K562 (cell line): ENCODE data around the gene RPS27. TPM values are rescaled to one million over a fixed set of nuclear protein-coding genes. Genes with fewer than 3 reads are reported as not detected.

Experiments
- ADNP ChIP-seq: fragments of 200-800 bp; sonication (Bioruptor generic); IDR thresholded peaks from 2 replicates; pipeline ENCODE4 v1.6.1; 2016; ENCODE audit warnings: missing genetic modification characterization, missing compliant biosample characterization
- BMI1 ChIP-seq: fragments of 150-350 bp; IDR thresholded peaks from 2 replicates; pipeline ENCODE4 v1.6.1; 2014; ENCODE audit warnings: low read length
- BRF1 ChIP-seq: IDR thresholded peaks from 3 replicates; pipeline ENCODE4 v1.6.1; 2011; ENCODE audit warnings: borderline replicate concordance, mild to moderate bottlenecking; ENCODE audit not compliant: insufficient read length; ENCODE audit errors: extremely low read depth
- CLOCK ChIP-seq: fragments of 250-450 bp; sonication (Bioruptor Pico); IDR thresholded peaks from 2 replicates; pipeline ENCODE4 v1.4.0; 2020; ENCODE audit warnings: mild to moderate bottlenecking, moderate library complexity, borderline replicate concordance
- ELF4 ChIP-seq: fragments of 450-650 bp; formaldehyde crosslinking; IDR thresholded peaks from 2 replicates; pipeline ENCODE4 v1.4.0; 2022; ENCODE audit warnings: missing genetic modification characterization
- ETV1 ChIP-seq: fragments of 450-650 bp; conservative IDR thresholded peaks from 2 replicates; pipeline ENCODE4 v1.6.1; 2016; ENCODE audit warnings: missing genetic modification characterization, control low read depth, low read depth, missing compliant biosample characterization
- FOXK2 ChIP-seq, 2 experiments: fragments of 450-650 bp; IDR thresholded peaks in 1 of 2; conservative IDR thresholded peaks in 1 of 2; 2 replicates each; pipeline ENCODE4 v1.6.1; 2016; ENCODE audit warnings: low read depth in 2 of 2, mild to moderate bottlenecking in 1 of 2
- IFI16 ChIP-seq: fragments of 250-450 bp; sonication (Bioruptor Pico); IDR thresholded peaks from 2 replicates; pipeline ENCODE4 v2.1.2; 2022; ENCODE audit warnings: mild to moderate bottlenecking, inconsistent platforms
- KAT8 ChIP-seq: fragments of 450-650 bp; IDR thresholded peaks from 2 replicates; pipeline ENCODE4 v1.6.1; 2016; ENCODE audit warnings: low read depth, mild to moderate bottlenecking
- MAFG ChIP-seq: fragments of 450-650 bp; conservative IDR thresholded peaks from 2 replicates; pipeline ENCODE4 v1.6.1; 2016; ENCODE audit warnings: missing genetic modification characterization, missing compliant biosample characterization
- NRF1 ChIP-seq, 2 experiments: fragments of 450-650 bp; IDR thresholded peaks in 1 of 2; conservative IDR thresholded peaks in 1 of 2; 2 replicates each; pipeline ENCODE4 v1.6.1; 2014; ENCODE audit warnings: mild to moderate bottlenecking in 2 of 2
- NUFIP1 ChIP-seq: fragments of 450-650 bp; IDR thresholded peaks from 2 replicates; pipeline ENCODE4 v1.6.1; 2018; ENCODE audit not compliant: partially characterized antibody
- OTX1 ChIP-seq: fragments of 450-650 bp; formaldehyde crosslinking; IDR thresholded peaks from 2 replicates; pipeline ENCODE4 v1.4.0; 2022; ENCODE audit warnings: mild to moderate bottlenecking
- SAFB ChIP-seq: fragments of 200-400 bp; formaldehyde crosslinking; IDR thresholded peaks from 2 replicates; pipeline ENCODE4 v1.6.1; 2017; ENCODE audit warnings: low read depth, low read length, borderline replicate concordance
- SNAPC5 ChIP-seq: fragments of 250-450 bp; sonication (Bioruptor Pico); IDR thresholded peaks from 2 replicates; pipeline ENCODE4 v1.8.0; 2021; ENCODE audit warnings: moderate library complexity, mild to moderate bottlenecking, inconsistent platforms
- SP2 ChIP-seq: IDR thresholded peaks from 2 replicates; pipeline ENCODE4 v1.6.1; 2011; ENCODE audit warnings: mild to moderate bottlenecking, low read depth, low read length, moderate library complexity; ENCODE audit not compliant: poor library complexity, severe bottlenecking; ENCODE audit errors: extremely low read depth
- WHSC1 ChIP-seq: IDR thresholded peaks from one replicate; pipeline ENCODE4 v1.6.1; 2012; ENCODE audit warnings: low read length, control low read depth, inconsistent platforms
- ZFP36 ChIP-seq: fragments of 150-350 bp; IDR thresholded peaks from 2 replicates; pipeline ENCODE4 v1.6.1; 2018; ENCODE audit warnings: low read length, low read depth; ENCODE audit not compliant: partially characterized antibody
- ZKSCAN8 ChIP-seq: fragments of 200-800 bp; sonication (Bioruptor generic); IDR thresholded peaks from 2 replicates; pipeline ENCODE4 v1.6.1; 2016; ENCODE audit warnings: missing genetic modification characterization, missing compliant biosample characterization
- ZNF212 ChIP-seq: fragments of 450-650 bp; formaldehyde crosslinking; IDR thresholded peaks from 2 replicates; pipeline ENCODE4 v1.4.0; 2020; ENCODE audit warnings: mild to moderate bottlenecking
- polyA plus RNA-seq, 8 experiments: library from polyadenylated mRNA; depleted of rRNA in 4 of 8; stranded (reverse) in 5 of 8; unstranded in 3 of 8; fragments of >200 nt; fragmentation: Nextera tagmentation in 2 of 8; fragmentation: Illumina TruSeq in 1 of 8; extraction: Ambion mirVana in 2 of 8; extraction: Trizol in 1 of 8; gene quantifications; 2 replicates each; pipeline versions ENCODE4 v1.2.1 to v1.2.3, GENCODE V29; 2011 to 2014; ENCODE audit warnings: inconsistent platforms in 1 of 8, missing spikeins in 1 of 8
- total RNA-seq, 7 experiments: library from RNA; depleted of rRNA in 6 of 7; stranded (reverse); fragments of >200 nt in 6 of 7; fragmentation: Illumina TruSeq in 2 of 7; extraction: Trizol in 2 of 7; gene quantifications; 2 replicates each; pipeline versions ENCODE4 v1.2.1 to v1.2.3, GENCODE V29; 2011 to 2021; ENCODE audit warnings: low replicate concordance in 1 of 7
- TF ChIP-seq, protein P1 (sequence below), 2 experiments: IDR thresholded peaks in 1 of 2; conservative IDR thresholded peaks in 1 of 2; 2 replicates each; pipeline ENCODE4 v1.6.1; 2016; ENCODE audit warnings: low read depth in 2 of 2, mild to moderate bottlenecking in 1 of 2, missing compliant biosample characterization in 1 of 2, missing genetic modification characterization in 1 of 2, moderate library complexity in 1 of 2

Gene RPS27
- total and polyA plus RNA-seq, 9 of the 15 experiments (the other 6 are each of a cell fraction or from before 2014, with no cell fraction given) = 2,091 to 9,377 (median 6,706) TPM

GRCh38 chr1:153977250-153978240, 13.0 kb upstream of the RPS27 start, which contains the start of gene JTB (continued):
- TF ChIP-seq, protein P1, sequence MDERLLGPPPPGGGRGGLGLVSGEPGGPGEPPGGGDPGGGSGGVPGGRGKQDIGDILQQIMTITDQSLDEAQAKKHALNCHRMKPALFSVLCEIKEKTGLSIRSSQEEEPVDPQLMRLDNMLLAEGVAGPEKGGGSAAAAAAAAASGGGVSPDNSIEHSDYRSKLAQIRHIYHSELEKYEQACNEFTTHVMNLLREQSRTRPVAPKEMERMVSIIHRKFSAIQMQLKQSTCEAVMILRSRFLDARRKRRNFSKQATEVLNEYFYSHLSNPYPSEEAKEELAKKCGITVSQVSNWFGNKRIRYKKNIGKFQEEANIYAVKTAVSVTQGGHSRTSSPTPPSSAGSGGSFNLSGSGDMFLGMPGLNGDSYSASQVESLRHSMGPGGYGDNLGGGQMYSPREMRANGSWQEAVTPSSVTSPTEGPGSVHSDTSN (CRISPR knock-in tag; IDR thresholded peaks at IDR 0.05; ENCODE audit: low read depth) = no peak
- TF ChIP-seq, protein P1 (tag; conservative IDR thresholded peaks at IDR 0.05; ENCODE audit: low read depth) = no peak
- TF ChIP-seq ZNF212 (CRISPR knock-in tag) (0 out of 2 replicates have a peak, but pooled peaks have one; percentile 6), ZKSCAN8 (no peak), WHSC1 (no peak), IFI16 (CRISPR knock-in tag) (no peak), SNAPC5 (CRISPR knock-in tag) (no peak), ZFP36 (no peak), MAFG (tag) (no peak), BRF1 (no peak), SP2 (no peak), BMI1 (no peak), KAT8 (no peak), SAFB (no peak), ETV1 (tag) (peak; percentile 30; the same call in 1 of the 2 replicates), ADNP (tag) (no peak), NUFIP1 (no peak), NRF1 (conservative IDR thresholded peaks at IDR 0.05 in 1 of 2, IDR thresholded peaks at IDR 0.05 in 1 of 2) (peak; percentile 47 to 54), OTX1 (CRISPR knock-in tag) (no peak; the same call in 1 of the 2 replicates), ELF4 (CRISPR knock-in tag) (0 out of 2 replicates have a peak, but pooled peaks have one; percentile 17), FOXK2 (conservative IDR thresholded peaks at IDR 0.05 in 1 of 2, IDR thresholded peaks at IDR 0.05 in 1 of 2; ENCODE audit: low read depth in 2 of 2) (no peak), CLOCK (CRISPR knock-in tag) (no peak)
